Stimulated activated CD8-positive, alpha-beta memory T cell treated with anti-CD3 and anti-CD28 coated beads, Interleukin-4, amount 100 ng/mL, for 4 hours (primary cell): ENCODE data around the gene CDH12.
"Not testable (repeated sequence)": the region's sequence is repeated elsewhere in the genome, so short reads cannot be mapped to it uniquely, and the experiment has no call there.

Source experiments
- DNase-seq, 2 donors: peaks; one replicate each; pipeline ENCODE4 v3.0.0-alpha.2; 2020; ENCODE audit warnings: low read depth in 2 of 2, low spot score in 1 of 2

The CDH12 gene

DNA sequence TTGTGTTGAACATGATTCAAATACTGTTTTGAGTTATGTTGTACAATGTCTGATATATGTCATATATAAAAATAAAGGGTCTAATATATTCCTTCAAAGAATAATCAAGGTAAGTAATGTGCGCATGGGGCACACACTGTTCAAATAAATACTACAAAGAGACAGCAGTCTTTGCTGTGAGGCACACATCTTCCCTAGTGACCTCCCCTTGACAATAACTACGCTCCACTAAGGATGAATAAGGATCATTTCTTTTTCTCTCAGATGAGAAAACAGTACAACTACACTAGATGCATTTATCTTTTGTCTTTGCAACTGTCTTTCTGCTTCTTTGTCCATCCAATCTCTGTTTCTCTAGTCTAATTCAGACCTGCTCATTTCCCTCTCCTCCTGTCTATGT lies 684.4 kb downstream of the CDH12 start:
- DNase-seq: not testable (repeated sequence)

DNA sequence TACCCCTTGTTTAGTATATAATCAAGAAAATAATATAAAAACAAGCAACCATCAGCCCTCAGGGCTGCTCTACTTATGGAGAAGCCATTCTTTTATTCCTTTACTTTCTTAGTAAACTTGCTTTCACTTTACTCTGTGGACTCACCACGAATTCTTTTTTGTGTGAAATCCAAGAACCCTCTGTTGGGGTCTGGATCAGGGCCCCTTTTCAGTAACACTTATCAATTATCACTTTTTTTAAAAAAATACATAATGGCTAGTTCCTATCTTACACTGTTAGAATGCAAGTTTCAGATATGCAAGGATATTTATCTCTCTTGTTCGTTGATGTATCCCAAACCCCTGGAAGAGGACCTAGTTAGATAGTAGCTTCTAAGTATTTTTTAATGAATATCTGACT lies 687.2 kb downstream of the CDH12 start:
- not testable (repeated sequence) for DNase-seq

DNA sequence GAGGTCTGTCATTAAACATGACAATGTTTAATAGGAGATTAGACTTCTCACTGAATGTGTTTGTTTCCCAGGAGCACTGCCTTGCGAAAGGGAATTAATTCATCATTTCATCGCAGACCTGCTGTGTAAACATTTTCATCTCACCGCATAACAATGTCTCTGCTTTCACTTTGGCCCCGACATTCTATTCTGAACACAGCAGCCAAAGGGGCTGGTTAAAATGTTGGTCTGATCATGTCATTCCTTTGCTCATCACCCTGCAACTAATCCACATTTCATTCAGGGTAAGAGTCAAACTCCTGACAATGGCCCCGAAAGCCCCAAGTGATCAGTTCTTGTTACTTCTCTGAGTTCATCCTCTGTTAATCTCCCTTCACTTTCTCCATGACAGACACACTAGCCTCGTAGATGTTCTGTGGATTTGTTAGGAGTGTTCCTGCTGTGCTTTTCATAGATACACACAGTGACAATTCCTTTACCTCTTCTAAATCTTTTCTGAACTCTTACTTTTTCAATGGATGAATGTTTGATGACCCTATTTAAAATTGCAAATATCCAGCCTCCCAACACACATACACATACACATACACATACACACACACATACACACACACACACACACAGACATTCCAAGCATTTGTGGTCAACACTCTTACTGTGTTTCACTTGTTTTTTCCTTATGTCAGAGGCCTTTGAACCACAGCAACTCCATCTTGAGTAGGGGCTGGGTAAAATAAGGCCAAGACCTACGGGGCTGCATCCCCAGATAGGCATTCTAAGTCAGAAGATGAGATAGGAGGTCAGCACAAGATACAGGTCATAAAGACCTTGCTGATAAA lies 688.0 kb downstream of the CDH12 start:
- not testable (repeated sequence) for DNase-seq

DNA sequence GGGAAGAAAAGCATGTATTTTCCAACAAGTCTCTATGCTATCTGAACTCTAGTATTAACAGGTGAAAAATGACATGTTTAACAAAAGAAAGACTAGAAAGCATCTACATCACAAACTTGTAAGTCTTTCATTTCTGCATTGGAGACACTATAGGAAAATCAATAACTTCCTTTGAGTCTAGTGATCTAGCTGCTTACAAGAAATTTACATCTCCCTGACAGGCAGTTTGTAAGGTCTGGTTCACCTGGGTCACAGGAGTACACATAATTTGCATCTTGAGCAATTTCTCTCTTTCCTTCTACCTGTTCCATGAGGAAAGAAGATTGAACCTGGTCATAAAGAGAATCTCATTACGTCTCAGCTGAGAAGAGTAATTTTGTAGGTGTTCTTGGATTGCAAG lies 696.2 kb downstream of the CDH12 start:
- not testable (repeated sequence) for DNase-seq

DNA sequence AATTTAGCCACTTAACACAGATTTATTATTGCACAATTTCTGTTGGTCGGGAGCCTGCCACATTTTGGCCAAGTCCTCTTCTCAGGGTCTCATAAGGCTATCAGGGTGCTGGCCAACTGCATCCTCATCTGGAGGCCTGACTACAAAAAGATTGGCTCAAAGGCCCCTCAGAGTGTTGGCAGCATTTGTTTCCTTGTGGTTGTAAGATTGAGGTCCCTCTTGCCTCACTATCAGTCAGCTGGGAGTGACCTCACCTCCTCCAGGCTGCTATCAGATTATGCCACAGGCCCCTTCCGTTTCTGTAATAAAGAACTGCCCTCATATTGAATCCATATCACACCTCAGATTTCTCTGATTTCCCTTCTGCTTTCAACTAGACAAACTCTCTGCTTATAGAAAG lies 698.4 kb downstream of the CDH12 start:
- not testable (repeated sequence) for DNase-seq

DNA sequence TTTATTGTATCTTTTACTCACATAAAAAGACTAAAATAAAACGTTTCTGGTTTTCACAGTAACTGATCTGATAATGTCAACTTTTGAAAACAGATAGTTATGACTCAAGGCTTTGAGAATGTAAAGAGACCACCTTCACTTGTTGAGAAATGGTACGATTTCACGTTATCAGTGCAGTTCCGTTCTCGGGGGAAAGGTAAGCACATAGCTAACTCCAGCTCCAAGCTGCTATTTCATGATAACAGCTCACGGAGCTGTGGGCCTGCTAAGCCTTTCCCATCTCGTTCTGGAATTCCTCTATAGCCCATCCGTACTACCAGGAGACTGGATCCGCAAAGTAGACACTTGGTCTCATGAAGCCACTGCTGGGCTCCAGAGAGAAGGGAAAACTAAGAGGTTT lies 701.3 kb downstream of the CDH12 start:
- DNase-seq: not testable (repeated sequence)

DNA sequence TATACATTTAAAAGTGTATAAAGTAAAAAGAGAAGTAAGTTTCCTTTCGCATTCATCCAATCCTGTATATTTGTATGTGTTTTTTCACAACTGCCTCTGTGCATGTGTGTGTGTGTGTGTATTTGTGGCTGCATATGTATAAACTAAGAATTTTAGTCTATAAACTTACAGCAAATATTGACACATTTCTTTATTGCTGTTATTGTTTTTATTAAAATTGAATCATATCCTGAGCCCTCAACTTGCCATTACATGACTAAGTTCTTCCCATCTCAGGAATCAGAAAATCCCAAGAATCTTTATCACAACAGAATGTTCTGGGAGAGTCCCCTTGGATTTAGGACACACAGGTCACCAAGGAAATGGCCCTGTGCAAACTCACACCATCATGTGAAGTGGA lies 712.7 kb downstream of the CDH12 start:
- not testable (repeated sequence) for DNase-seq

DNA sequence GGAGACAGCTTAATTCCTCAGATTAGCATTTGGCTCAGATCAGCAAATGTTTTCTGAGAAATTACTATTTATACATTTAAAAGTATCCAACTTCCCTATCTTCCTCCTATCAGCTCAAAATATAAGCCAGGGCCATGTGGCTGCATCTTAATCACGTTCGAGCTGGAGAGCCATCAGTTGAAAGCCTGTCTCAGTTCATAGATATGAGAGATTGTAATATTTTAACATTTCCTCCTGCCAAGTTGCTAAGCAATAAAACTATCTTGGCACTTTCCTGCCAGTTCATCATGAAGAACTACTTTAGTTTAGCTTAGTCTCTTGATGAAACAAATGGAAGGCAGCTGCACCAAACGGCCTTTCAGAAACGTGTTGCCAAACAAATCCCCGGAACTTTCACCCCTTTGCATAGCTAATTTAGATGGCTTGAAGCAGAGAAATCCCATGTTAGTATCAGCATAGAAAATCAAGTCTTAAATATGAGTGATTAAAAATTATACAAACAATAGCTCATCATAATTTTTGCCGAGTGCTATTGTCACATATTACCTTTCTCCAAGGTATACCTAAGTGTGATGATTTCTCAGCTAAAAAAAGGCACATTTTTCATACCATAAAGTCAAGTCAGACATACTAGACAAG lies 713.4 kb downstream of the CDH12 start:
- not testable (repeated sequence) for DNase-seq

DNA sequence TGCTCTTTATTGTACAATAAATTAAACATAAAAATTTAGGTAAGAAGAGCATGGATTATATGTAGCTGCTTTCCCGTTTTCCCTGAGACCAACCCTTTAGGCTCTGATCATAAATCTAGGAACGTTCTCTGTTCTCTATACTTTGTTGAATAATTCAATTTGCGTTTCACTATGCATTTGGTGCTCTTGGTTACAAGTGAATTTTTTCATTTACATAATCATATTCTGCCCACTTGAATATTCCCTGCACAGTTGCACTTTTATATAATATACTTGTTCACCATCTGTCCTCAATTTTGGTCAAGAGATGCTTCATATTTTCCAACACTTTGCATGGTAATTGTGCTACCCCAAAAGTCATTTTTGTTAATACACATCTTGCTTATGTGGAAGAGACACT lies 741.8 kb downstream of the CDH12 start:
- DNase-seq: no peak

DNA sequence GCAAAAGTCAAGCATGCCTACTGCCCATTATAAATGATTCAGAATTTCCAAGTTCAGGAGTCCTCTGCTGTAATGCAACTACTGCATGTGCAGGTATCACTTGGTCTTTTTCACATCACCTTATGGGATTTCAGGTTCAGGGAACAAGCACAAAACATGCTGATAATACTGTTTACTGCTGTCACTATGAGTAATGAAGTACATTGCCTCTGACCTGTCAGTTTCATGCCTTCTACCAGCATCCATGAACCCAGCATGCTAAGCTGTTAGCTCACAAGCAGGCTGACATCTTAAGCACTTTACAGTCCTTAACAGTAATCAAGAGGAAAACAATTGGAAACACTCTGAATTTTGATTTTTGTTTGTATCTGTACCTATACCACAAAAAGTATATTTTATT lies 743.8 kb downstream of the CDH12 start:
- DNase-seq: no peak

DNA sequence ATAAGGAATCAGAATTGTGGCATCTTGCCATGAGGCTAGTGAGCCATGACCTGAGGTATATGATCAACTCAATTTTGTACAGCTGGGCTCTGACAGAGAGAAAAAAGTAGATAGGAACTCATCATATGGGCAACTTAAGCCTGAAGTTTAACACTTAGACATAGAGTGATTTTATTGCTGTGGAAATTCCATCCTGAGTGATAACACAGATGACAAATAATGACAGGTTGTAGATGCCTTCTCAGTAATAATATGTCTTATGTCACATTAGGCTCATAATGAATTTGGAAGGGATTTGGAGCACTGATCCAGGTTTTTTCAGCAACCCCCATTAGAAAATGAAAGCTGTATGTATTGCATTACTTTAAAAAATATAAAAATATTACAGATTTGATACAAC lies 744.6 kb downstream of the CDH12 start:
- no peak for DNase-seq

DNA sequence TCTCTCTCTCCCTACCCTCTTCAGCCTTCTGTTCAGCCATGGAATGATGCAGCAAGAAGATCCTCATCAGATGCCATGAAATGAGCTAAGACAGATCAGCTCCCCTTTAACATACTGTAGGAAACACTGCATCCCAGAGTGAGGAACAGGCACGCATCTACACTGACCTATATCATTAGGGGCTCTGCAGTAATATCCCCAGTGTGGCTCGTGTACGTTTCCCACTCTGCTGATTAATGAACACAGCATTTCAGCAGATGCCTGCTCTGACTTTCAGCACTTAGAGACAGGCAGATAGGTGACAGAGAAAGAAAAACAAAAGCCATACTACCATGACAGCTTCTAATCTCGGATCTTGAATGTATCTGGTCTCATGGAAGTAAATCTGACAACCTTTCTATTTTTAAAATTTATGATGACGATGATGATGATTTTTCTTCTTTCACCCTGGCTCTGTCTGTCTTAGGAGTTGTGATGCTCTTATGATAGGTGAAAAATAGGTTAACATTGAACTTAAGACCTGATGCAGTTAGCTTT lies 750.3 kb downstream of the CDH12 start:
- DNase-seq: no peak

DNA sequence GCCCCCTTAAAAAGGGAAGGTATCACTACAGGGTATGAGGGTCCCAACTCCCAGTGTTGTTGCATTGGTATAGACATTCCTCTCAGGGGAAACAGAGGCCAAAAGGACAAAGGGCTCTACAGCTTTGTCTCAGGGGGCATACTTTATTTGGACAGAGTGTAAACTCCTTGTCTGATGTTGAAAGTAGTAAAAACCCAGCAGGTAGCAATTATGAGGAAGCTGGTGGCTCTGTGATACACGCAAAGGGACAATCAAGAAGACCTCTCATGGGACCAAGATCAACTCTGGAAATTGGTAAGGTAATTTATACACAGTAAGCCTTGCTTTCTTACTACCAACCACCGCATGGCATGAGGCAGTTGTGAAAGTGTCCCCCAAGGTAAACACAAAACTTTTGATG lies 764.6 kb downstream of the CDH12 start:
- no peak for DNase-seq

DNA sequence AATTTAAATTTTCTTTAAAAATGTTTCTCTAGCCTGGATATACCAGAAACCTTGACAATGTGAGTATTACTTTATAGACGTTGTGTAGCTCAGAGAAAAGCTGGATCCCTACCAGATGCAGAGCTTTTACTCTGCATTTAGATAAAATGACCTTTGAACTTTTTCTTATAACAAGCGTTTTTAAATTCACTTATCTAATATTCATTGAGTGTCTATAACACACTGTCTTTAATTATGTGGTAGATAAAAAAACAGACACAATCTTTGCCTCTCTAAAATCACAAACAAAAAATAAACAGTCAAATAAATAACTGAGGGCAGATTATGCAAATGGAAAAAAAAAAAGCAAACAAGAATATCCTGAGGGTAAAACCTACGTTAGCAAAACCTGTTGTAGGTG lies 773.6 kb downstream of the CDH12 start:
- no peak for DNase-seq

DNA sequence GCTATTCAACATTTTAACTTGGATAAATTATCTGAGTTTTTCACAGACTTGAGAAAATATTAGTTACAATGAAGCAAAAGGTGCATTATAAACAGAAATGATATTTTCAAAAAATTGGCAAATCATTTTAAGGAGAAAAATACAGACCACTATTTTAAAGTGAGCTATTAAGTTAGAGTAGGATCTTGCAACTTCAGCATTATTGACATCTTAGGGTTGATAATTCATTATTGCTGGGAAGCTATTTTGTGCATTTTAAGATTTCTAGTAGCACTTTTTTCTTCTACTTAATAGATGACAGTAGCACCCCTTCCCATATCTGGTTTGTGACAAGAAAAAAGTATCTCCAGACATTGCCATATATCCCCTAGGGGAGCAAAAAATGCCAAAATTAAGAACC lies 774.1 kb downstream of the CDH12 start:
- DNase-seq: no peak

DNA sequence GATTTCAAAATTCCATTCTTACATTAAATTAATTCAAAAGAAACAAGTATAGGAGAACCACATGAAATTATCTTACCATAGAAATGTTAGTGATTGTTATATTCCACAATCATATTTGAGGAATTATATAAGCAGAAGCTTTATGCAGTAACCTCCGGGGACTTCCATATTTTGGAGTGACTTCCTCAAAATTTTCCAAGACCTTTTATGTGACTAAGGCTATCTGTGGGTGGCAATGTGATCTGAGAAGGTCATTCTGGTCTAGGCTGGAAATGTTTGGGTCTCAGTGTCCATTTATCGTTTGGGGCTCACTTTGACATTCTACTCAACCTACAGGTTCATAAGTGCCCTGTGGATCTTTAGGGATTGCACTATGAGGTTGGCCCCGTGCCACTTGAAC lies 776.6 kb downstream of the CDH12 start:
- DNase-seq: no peak

DNA sequence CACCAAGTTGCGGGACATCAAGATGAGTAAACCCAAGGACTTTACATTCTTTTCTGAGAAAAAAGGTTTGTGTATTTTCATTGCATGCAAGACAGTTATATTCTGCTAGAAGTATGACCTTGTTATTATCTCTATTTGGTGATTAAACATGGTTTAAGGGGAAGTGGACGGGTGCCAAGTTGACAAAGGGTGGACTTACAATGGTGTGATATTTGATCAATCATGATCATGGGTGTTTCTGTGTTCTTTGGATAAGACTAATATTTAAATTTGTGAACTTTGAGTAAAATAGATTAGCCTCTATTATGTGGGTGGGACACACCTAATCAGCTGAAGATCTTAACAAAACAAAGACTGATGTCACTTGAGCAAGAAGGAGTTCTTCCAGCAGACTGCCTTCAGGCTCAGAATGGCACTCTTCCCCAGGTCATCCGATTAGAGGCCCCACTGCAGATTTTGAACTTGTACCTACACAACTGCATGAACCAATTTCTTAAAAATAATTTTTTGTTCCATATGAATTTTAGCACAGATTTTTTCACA lies 782.9 kb downstream of the CDH12 start:
- DNase-seq: no peak

DNA sequence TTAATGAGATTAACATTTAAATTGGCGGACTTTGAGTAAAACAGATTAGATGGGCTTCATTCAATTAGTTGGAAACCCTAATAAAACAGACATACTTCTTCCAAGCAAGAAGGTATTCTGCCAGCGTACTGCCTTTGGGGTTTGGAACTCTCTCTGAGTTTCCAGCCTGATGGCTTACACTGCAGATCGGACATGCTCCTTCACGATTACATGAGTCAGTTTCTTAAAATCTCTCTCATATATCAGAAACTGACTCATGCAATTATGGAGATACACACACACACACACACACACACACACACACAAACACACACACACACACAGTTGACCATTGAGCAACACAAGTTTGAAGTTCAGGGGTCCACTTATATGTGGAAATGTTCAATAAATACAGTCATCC lies 789.4 kb downstream of the CDH12 start:
- DNase-seq: no peak

DNA sequence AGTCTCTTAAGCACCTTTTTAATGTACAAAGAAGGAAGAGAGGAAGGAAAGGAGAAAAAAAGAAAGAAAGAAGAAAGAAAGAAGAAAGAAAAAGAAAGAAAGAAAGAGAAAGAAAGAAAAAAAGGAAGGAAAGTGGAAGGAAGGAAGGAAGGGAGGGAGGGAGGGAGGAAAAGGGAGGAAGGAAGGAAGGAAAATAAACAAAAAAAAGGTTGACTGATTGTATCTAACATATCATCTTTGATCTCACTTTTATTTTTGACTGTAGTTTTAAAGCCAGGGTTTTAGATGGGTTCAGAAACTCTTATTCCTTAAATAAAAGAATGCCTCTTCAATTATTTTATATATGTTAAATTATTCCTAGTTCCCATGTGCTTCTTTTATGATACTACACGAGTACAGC lies 794.5 kb downstream of the CDH12 start:
- no peak for DNase-seq

DNA sequence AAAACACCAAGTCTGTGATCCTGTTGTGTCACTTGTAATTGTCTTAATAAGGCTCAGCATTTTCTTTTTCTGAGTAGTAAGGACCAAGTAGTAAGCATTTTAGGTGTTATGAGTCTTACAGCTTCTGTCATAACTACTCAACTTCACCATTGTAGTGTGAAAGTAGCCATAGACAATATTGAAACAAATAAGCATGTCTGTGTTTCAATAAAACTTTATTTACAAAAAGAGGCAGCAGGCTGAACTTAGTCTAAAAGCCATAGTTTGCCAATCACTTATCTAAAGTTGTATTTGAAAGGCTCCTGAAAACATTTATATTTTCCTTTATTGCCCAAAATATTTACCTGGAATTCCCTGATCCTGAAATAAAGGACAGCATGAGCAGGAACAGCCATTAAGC lies 796.1 kb downstream of the CDH12 start:
- no peak for DNase-seq

DNA sequence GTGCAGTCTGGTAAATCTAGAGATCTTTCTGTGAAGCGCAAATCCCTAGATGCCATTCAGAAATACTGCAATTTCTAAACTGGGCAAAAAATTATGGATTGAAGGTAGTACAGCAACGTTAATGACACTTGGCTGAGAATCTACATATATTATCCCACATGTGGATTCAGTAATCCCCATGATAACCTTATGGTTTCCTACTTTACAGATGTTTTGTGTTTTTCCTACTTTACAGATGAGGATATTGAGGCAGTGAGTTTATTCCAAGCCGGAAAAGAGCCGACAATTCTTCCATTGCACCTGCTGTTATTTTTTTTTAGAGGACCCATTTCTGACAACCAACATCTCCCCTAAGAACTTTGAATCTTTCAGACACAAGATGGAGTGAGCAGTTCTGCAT lies 796.5 kb downstream of the CDH12 start:
- DNase-seq: no peak

DNA sequence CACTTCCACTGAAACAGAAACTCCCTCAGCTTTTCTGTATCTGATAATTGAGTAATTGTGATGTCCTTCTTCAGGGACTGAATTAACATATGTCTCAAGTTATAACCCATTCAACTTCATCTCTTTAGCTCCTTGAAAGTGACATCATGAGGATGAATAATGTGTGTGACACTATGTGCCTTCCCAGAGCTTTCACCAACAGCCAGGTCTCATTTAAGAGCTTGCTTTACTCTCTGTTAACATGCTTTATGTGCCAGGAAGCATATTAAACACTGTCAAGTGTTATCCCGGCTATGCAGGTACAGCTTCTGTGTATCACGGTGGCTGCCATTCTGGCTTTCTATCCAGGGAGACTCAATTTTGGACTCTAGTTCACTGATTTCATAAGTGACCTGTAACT lies 799.9 kb downstream of the CDH12 start:
- no peak for DNase-seq
